Measurements from ENCODE around the gene PLAAT4.

PLAAT4 gene

DNA sequence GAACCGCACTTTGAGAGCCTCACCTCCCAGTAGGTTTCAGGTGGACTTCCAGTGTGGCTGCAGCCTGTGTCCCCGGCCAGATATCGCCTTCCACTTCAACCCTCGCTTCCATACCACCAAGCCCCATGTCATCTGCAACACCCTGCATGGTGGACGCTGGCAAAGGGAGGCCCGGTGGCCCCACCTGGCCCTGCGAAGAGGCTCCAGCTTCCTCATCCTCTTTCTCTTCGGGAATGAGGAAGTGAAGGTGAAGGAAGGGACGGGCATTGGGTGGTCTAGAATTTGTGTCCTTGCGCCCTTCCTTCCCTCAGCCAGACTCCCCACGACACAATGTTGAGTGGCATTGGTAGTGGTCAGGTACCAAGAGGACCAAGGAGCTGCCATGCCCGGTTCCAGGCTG, 27.9 kb upstream of the PLAAT4 start:
- DNase-seq (ENCODE audit: low read depth) = no peak
- H3K4me3 ChIP-seq (ENCODE audit: low read length) = no peak overlapping the region
- TF ChIP-seq CTCF (IDR thresholded peaks at IDR 0.05; ENCODE audit: insufficient read depth, low read depth, low read length, missing control alignments) = no peak

GRCh38 chr11:63510360-63511047, 26.1 kb upstream of the PLAAT4 start:
- TF ChIP-seq CTCF (IDR thresholded peaks at IDR 0.05; ENCODE audit: insufficient read depth, low read depth, low read length, missing control alignments) = no peak
- no peak overlapping the region for H3K4me3 ChIP-seq (ENCODE audit: low read length)
- DNase-seq (ENCODE audit: low read depth) = no peak

DNA sequence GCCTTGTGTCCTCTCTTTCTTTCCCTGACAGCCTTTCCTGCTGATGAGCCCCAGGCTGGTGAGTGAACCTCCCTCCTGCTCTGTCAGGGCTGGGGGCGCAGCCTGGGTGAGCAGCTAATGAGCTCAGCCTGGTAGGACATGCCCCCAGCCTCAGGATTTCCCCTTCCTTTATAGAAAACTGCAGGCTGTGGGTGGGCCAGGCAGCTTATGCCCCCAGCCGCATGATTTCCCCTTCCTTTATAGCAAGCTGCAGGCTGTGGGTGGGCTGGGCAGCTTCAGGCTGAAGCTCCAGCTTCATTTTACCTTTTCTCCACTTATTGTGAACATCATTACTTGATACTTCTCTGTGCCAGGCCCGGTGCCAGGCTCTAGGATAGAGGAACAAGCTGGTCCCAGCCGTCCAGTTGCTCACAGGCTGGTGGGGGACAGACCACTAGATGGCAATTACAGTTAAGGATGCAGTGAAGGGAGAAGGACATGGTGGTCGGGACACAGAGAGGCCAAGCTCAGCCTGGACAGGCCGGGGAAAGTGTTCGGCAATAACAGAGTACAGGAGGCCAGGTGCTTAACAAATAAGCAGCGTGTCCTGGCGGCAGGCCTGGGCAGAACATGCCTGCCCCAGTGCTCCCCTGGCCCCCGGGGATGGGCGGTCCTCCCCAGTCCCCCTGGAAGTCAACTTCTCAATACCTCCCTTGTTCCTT, 25.4 kb upstream of the PLAAT4 start:
- no peak for DNase-seq (ENCODE audit: low read depth)
- TF ChIP-seq CTCF (IDR thresholded peaks at IDR 0.05; ENCODE audit: insufficient read depth, low read depth, low read length, missing control alignments) = no peak
- H3K4me3 ChIP-seq (ENCODE audit: low read length) = no peak overlapping the region

GRCh38 chr11:63512816-63513215, 23.8 kb upstream of the PLAAT4 start:
- no peak for TF ChIP-seq CTCF (IDR thresholded peaks at IDR 0.05; ENCODE audit: insufficient read depth, low read depth, low read length, missing control alignments)
- no peak overlapping the region for H3K4me3 ChIP-seq (ENCODE audit: low read length)
- no peak for DNase-seq (ENCODE audit: low read depth)

DNA sequence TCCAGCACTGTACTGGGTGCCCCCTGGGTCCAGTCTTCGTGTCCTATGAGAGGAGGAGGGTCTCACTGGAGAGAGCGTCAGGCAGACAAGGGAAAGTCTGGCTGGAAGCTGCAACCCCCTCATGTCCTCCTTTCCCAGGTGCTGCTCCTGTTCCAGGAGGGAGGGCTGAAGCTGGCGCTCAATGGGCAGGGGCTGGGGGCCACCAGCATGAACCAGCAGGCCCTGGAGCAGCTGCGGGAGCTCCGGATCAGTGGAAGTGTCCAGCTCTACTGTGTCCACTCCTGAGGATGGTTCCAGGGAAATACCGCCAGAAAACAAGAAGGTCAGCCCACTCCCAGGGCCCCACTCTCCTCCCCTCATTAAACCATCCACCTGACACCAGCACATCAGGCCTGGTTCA, 20.5 kb upstream of the PLAAT4 start:
- no peak for TF ChIP-seq CTCF (IDR thresholded peaks at IDR 0.05; ENCODE audit: insufficient read depth, low read depth, low read length, missing control alignments)
- DNase-seq (ENCODE audit: low read depth) = no peak
- H3K4me3 ChIP-seq (ENCODE audit: low read length) = no peak overlapping the region

DNA sequence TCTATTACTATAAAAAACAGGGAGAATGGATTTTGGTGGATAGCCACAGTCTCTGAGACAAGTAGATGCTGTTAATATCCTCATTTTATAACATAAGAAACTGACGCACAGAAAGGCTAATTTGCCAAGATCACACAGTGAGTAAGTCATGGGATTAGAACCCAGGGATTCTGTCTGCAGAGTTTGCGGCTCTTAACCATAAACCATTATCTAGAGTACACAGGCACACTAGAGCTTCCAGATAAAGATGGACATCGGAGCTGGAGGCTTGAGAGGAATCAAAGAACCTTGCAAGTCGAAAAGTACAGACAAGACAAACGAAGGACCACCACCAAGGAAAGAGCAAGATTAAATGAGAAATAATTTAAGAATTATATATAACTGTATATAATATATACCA, 19.5 kb upstream of the PLAAT4 start:
- no peak for DNase-seq (ENCODE audit: low read depth)
- TF ChIP-seq CTCF (IDR thresholded peaks at IDR 0.05; ENCODE audit: insufficient read depth, low read depth, low read length, missing control alignments) = no peak
- H3K4me3 ChIP-seq (ENCODE audit: low read length) = no peak overlapping the region

GRCh38 chr11:63518548-63518947, 18.1 kb upstream of the PLAAT4 start:
- no peak overlapping the region for H3K4me3 ChIP-seq (ENCODE audit: low read length)
- TF ChIP-seq CTCF (IDR thresholded peaks at IDR 0.05; ENCODE audit: insufficient read depth, low read depth, low read length, missing control alignments) = no peak
- DNase-seq (ENCODE audit: low read depth) = no peak

Measured in epithelial cell of esophagus (primary cell).